Tibial nerve (tissue), 4 donors: ENCODE data around the gene RPS19BP1. TPM values are rescaled to one million over a fixed set of nuclear protein-coding genes. Genes with fewer than 3 reads are reported as not detected.

Experiments
- DNase-seq, 2 donors: peaks; one replicate each; pipeline ENCODE4 v3.0.0-alpha.2; 2019; ENCODE audit warnings: low spot score in 2 of 2
- H3K27ac ChIP-seq, 4 donors: fragments of 200-600 bp; sonication (generic) in 3 of 4; one replicate each; pipeline ENCODE4 v1.5.1; 2017 to 2019; ENCODE audit warnings: mild to moderate bottlenecking in 1 of 4
- H3K27me3 ChIP-seq, 2 donors: fragments of 200-600 bp; sonication (generic) in 1 of 2; one replicate each; pipeline versions ENCODE4 v1.5.1 to v1.6.0; 2017 to 2019
- H3K36me3 ChIP-seq, 3 donors: fragments of 200-600 bp; sonication (generic); one replicate each; pipeline ENCODE4 v1.5.1; 2018 to 2019
- H3K4me1 ChIP-seq, 4 donors: fragments of 200-600 bp; sonication (generic) in 3 of 4; one replicate each; pipeline ENCODE4 v1.5.1; 2017 to 2019
- H3K4me3 ChIP-seq, 4 donors: fragments of 200-600 bp; sonication (generic) in 3 of 4; one replicate each; pipeline ENCODE4 v1.5.1; 2017 to 2019; ENCODE audit warnings: mild to moderate bottlenecking in 1 of 4, moderate library complexity in 1 of 4
- H3K9me3 ChIP-seq, 4 donors: fragments of 200-600 bp; sonication (generic) in 3 of 4; one replicate each; pipeline ENCODE4 v1.5.1; 2017 to 2019
- CTCF ChIP-seq, 5 experiments: fragments of 200-600 bp in 3 of 5; fragments of 450-650 bp in 2 of 5; sonication (generic) in 3 of 5; IDR thresholded peaks; one replicate each; pipeline ENCODE4 v1.5.1; 2016 to 2019; ENCODE audit warnings: antibody characterized with exemption in 5 of 5, mild to moderate bottlenecking in 3 of 5, moderate library complexity in 2 of 5
- EP300 ChIP-seq, 2 donors: sonication (generic); formaldehyde crosslinking; IDR thresholded peaks; one replicate each; pipeline ENCODE4 v1.6.1; 2017; ENCODE audit warnings: antibody characterized with exemption in 2 of 2, mild to moderate bottlenecking in 1 of 2
- POLR2A ChIP-seq, 2 donors: fragments of 450-650 bp; IDR thresholded peaks; one replicate each; pipeline ENCODE4 v1.6.1; 2017; ENCODE audit warnings: antibody characterized with exemption in 2 of 2, mild to moderate bottlenecking in 2 of 2, moderate library complexity in 2 of 2
- WGBS, 2 donors: methylation state at CpG; one replicate each; pipeline ENCODE4 v1.1.5; 2018; 5-methylcytosine and 5-hydroxymethylcytosine counted together
- total RNA-seq, 4 donors: library from RNA; depleted of rRNA; stranded (reverse); fragments of >200 nt; gene quantifications; one replicate each; pipeline ENCODE4 v1.1.0, GENCODE V29; 2016

RPS19BP1 gene
- total RNA-seq, 4 donors from 2014 or later = 178 to 206 (median 197) TPM

GRCh38 chr22:39479254-39479653, 53.3 kb downstream of the RPS19BP1 start:
- 74 to 83% methylated on average over 3 of the region's 3 CpGs for WGBS, 2 donors
- H3K36me3 ChIP-seq = peaks cover 0 to 22% (median 6%) of the 10 kb centered on the region in 3 donors
- no peaks in the 10 kb centered on the region for H3K27me3 ChIP-seq
- DNase-seq = no peak
- no peaks in the 10 kb centered on the region for H3K9me3 ChIP-seq
- TF ChIP-seq CTCF (IDR thresholded peaks at IDR 0.05) (no peak), EP300 (IDR thresholded peaks at IDR 0.05) (no peak), POLR2A (IDR thresholded peaks at IDR 0.05) (no peak)
- peaks cover 0 to 63% (median 17%) of the 10 kb centered on the region in 4 donors for H3K4me1 ChIP-seq
- peak overlapping the region in 1 of 4 donors; percentile 43 for H3K27ac ChIP-seq
- no peak overlapping the region for H3K4me3 ChIP-seq

Other genes starting within 250 kb of the RPS19BP1 start
- gene RPL3, start 213.1 kb downstream of the RPS19BP1 start, total RNA-seq = 1,000 to 10,000 TPM; 1,869 to 2,331 (median 1,970) TPM
- 10 to 100 TPM; 21.1 to 32.8 (median 25.5) TPM for gene SYNGR1, start 182.8 kb downstream of the RPS19BP1 start, total RNA-seq
- gene TAB1, start 133.0 kb downstream of the RPS19BP1 start, total RNA-seq = 10 to 100 TPM; 29.7 to 33.7 (median 32.0) TPM
- 10 to 100 TPM; 26.2 to 32.7 (median 32.2) TPM for gene MGAT3, start 75.7 kb downstream of the RPS19BP1 start, total RNA-seq
- 10 to 100 TPM; 18.0 to 38.2 (median 26.9) TPM for gene MIEF1, start 30.5 kb downstream of the RPS19BP1 start, total RNA-seq
- 100 to 1,000 TPM; 347 to 405 (median 390) TPM for gene ATF4, start 12.2 kb downstream of the RPS19BP1 start, total RNA-seq
- under 1 TPM; 0.42 to 0.78 (median 0.52) TPM for gene CACNA1I, start 38.0 kb upstream of the RPS19BP1 start, total RNA-seq